Measurements from ENCODE around the gene TMEM200C.

Gene TMEM200C

GRCh38 chr18:5891184-5891853 is 4.0 kb downstream of the TMEM200C start:
- H3K9me3 ChIP-seq (replicated peaks; ENCODE audit: insufficient read depth, low read length), result no peaks in the 10 kb centered on the region
- H3K27me3 ChIP-seq (replicated peaks; ENCODE audit: insufficient read depth, low read length), result peaks cover 59% of the 10 kb centered on the region
- no peaks in the 10 kb centered on the region for H3K9me2 ChIP-seq (replicated peaks; ENCODE audit: insufficient read depth, low read length)
- no peak overlapping the region for H3K4me3 ChIP-seq (ENCODE audit: low read length)
- no peaks in the 10 kb centered on the region for H3F3A ChIP-seq (ENCODE audit: insufficient read depth, low read length)
- H3K27ac ChIP-seq (ENCODE audit: low read length), result no peak overlapping the region
- H4K20me1 ChIP-seq (ENCODE audit: insufficient read depth, low read length), result no peaks in the 10 kb centered on the region
- H3K4me2 ChIP-seq (ENCODE audit: low read depth, low read length), result no peak overlapping the region
- TF ChIP-seq EZH2 (optimal IDR thresholded peaks at IDR 0.05; ENCODE audit: low read depth, low read length), result no peak
- no peak for TF ChIP-seq EZH2phosphoT487 (IDR thresholded peaks at IDR 0.05; ENCODE audit: low read length)
- TF ChIP-seq, protein P1, sequence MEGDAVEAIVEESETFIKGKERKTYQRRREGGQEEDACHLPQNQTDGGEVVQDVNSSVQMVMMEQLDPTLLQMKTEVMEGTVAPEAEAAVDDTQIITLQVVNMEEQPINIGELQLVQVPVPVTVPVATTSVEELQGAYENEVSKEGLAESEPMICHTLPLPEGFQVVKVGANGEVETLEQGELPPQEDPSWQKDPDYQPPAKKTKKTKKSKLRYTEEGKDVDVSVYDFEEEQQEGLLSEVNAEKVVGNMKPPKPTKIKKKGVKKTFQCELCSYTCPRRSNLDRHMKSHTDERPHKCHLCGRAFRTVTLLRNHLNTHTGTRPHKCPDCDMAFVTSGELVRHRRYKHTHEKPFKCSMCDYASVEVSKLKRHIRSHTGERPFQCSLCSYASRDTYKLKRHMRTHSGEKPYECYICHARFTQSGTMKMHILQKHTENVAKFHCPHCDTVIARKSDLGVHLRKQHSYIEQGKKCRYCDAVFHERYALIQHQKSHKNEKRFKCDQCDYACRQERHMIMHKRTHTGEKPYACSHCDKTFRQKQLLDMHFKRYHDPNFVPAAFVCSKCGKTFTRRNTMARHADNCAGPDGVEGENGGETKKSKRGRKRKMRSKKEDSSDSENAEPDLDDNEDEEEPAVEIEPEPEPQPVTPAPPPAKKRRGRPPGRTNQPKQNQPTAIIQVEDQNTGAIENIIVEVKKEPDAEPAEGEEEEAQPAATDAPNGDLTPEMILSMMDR (IDR thresholded peaks at IDR 0.05; ENCODE audit: low read length), result no peak
- DNase-seq, result no peak
- H3K9ac ChIP-seq (ENCODE audit: low read length), result no peak overlapping the region
- no peaks in the 10 kb centered on the region for H3K4me1 ChIP-seq (ENCODE audit: low read length)
- H3K79me2 ChIP-seq (ENCODE audit: low read length), result no peaks in the 10 kb centered on the region
- H3K36me3 ChIP-seq (replicated peaks; ENCODE audit: insufficient read depth, low read length), result no peaks in the 10 kb centered on the region
- no peak overlapping the region for H2AFZ ChIP-seq (ENCODE audit: low read length)

GRCh38 chr18:5890331-5891183 is 4.8 kb downstream of the TMEM200C start:
- H3K36me3 ChIP-seq (replicated peaks; ENCODE audit: insufficient read depth, low read length), result no peaks in the 10 kb centered on the region
- no peaks in the 10 kb centered on the region for H4K20me1 ChIP-seq (ENCODE audit: insufficient read depth, low read length)
- TF ChIP-seq, protein P1 (IDR thresholded peaks at IDR 0.05; ENCODE audit: low read length), result peak; percentile 24; the same call in 1 of the 2 replicates
- TF ChIP-seq EZH2phosphoT487 (IDR thresholded peaks at IDR 0.05; ENCODE audit: low read length), result no peak
- no peak for TF ChIP-seq EZH2 (optimal IDR thresholded peaks at IDR 0.05; ENCODE audit: low read depth, low read length)
- H3K27ac ChIP-seq (ENCODE audit: low read length), result no peak overlapping the region
- no peaks in the 10 kb centered on the region for H3K9me3 ChIP-seq (replicated peaks; ENCODE audit: insufficient read depth, low read length)
- DNase-seq, result peak; percentile 75
- H3F3A ChIP-seq (ENCODE audit: insufficient read depth, low read length), result no peaks in the 10 kb centered on the region
- H3K4me2 ChIP-seq (ENCODE audit: low read depth, low read length), result peak overlapping the region; percentile 97
- H3K9me2 ChIP-seq (replicated peaks; ENCODE audit: insufficient read depth, low read length), result no peaks in the 10 kb centered on the region
- H2AFZ ChIP-seq (ENCODE audit: low read length), result peak overlapping the region; percentile 85
- H3K27me3 ChIP-seq (replicated peaks; ENCODE audit: insufficient read depth, low read length), result peaks cover 56% of the 10 kb centered on the region
- no peaks in the 10 kb centered on the region for H3K4me1 ChIP-seq (ENCODE audit: low read length)
- peak overlapping the region; percentile 61 for H3K4me3 ChIP-seq (ENCODE audit: low read length)
- no peaks in the 10 kb centered on the region for H3K79me2 ChIP-seq (ENCODE audit: low read length)
- no peak overlapping the region for H3K9ac ChIP-seq (ENCODE audit: low read length)

DNA sequence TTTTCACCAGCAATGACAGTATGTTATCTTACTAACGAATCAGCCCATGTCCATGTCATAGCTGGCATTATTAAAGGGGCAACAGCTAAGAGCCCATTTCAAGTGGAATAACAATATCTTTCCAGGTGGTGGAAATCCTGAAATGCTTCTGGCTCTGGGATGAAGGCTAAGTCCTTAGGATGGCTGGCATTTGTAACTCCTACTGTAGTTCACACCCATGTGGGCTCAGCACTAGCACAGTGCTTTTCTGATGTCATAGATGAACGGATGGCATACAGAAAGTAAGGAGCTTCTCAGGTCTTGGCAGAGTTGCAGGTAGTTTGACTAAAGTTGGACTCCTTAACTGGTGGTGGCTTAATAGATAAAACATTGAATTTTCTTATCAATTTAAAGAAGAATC is 10.0 kb downstream of the TMEM200C start:
- no peaks in the 10 kb centered on the region for H3K79me2 ChIP-seq (ENCODE audit: low read length)
- H3K9me3 ChIP-seq (replicated peaks; ENCODE audit: insufficient read depth, low read length), result no peaks in the 10 kb centered on the region
- no peaks in the 10 kb centered on the region; the same call in 1 of the 2 replicates for H3K4me1 ChIP-seq (ENCODE audit: low read length)
- H3K9ac ChIP-seq (ENCODE audit: low read length), result no peak overlapping the region
- H3K4me3 ChIP-seq (ENCODE audit: low read length), result no peak overlapping the region
- TF ChIP-seq, protein P1 (IDR thresholded peaks at IDR 0.05; ENCODE audit: low read length), result no peak
- H3K27ac ChIP-seq (ENCODE audit: low read length), result no peak overlapping the region
- no peaks in the 10 kb centered on the region for H3K36me3 ChIP-seq (replicated peaks; ENCODE audit: insufficient read depth, low read length)
- no peak for DNase-seq
- no peaks in the 10 kb centered on the region; the same call in 1 of the 2 replicates for H3F3A ChIP-seq (ENCODE audit: insufficient read depth, low read length)
- no peak overlapping the region for H3K4me2 ChIP-seq (ENCODE audit: low read depth, low read length)
- H3K27me3 ChIP-seq (replicated peaks; ENCODE audit: insufficient read depth, low read length), result peaks cover 25% of the 10 kb centered on the region
- no peaks in the 10 kb centered on the region for H4K20me1 ChIP-seq (ENCODE audit: insufficient read depth, low read length)
- H2AFZ ChIP-seq (ENCODE audit: low read length), result no peak overlapping the region
- no peaks in the 10 kb centered on the region for H3K9me2 ChIP-seq (replicated peaks; ENCODE audit: insufficient read depth, low read length)
